HFF-Myc (cell line): ENCODE data around the gene PIEZO2.

Experiments
- DNase-seq: peaks from one replicate; pipeline ENCODE4 v3.0.0-alpha.2; 2011; ENCODE audit warnings: low read depth; ENCODE audit errors: extremely low read depth
- H3K4me3 ChIP-seq: replicated peaks from 2 replicates; pipeline ENCODE4 v1.5.1; 2011; ENCODE audit warnings: low read depth, mild to moderate bottlenecking, control low read depth, low read length
- CTCF ChIP-seq: IDR thresholded peaks from 2 replicates; pipeline ENCODE4 v1.5.1; 2012; ENCODE audit warnings: mild to moderate bottlenecking, low read depth, low read length, control low read depth; ENCODE audit errors: missing control alignments

The PIEZO2 gene

GRCh38 chr18:10841203-10841602 lies 308.2 kb downstream of the PIEZO2 start:
- DNase-seq: no peak
- no peak overlapping the region for H3K4me3 ChIP-seq
- TF ChIP-seq CTCF: no peak

GRCh38 chr18:10840743-10841142 lies 308.6 kb downstream of the PIEZO2 start:
- DNase-seq: no peak
- no peak overlapping the region for H3K4me3 ChIP-seq
- TF ChIP-seq CTCF: no peak

- DNase-seq: no peak
- no peak for TF ChIP-seq CTCF
- H3K4me3 ChIP-seq: no peak overlapping the region
Observed at GRCh38 chr18:10839421-10839820, 309.9 kb downstream of the PIEZO2 start.

DNA sequence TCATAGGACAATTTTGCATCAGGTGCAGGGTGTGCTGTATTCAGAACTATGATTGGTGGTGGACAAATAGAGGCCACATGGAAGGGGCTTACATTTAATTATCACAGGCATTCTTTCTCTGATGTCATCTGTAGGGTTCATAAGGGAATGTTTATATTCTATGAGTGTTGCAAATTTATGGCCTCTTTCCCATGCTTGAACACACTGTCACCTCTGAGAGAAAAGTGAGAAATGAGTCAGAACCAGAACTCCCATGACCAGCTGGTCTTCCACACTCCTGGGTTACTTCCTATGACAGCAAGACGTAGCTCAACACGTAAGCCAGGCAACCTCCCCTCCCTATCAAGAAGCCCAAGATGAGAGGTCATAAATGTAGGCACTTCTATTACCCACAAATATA lies 310.8 kb downstream of the PIEZO2 start:
- no peak for TF ChIP-seq CTCF
- no peak for DNase-seq
- H3K4me3 ChIP-seq: no peak overlapping the region

- no peak for TF ChIP-seq CTCF
- H3K4me3 ChIP-seq: no peak overlapping the region
- no peak for DNase-seq
Observed at GRCh38 chr18:10834128-10834815, 315.1 kb downstream of the PIEZO2 start.

DNA sequence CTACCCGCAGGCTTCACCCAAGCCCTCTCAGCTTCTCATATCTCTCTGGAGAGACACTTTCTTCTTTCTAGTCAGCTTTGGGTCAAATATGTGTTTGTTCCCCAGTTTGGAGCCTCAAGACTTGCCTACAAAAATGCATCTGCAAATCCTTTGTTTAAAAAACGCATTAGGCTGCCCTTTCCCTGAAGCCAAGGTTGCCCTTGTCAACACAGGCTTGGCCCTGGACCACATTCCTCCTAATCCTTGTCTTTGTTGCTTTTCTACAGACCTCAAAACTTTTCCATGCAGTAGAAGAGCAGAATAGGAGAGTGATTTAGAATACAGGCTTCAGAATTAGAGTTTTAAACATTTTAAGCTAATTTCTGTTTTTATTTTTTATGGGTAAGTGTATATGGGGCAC lies 315.7 kb downstream of the PIEZO2 start:
- DNase-seq: no peak
- no peak for TF ChIP-seq CTCF
- no peak overlapping the region for H3K4me3 ChIP-seq

DNA sequence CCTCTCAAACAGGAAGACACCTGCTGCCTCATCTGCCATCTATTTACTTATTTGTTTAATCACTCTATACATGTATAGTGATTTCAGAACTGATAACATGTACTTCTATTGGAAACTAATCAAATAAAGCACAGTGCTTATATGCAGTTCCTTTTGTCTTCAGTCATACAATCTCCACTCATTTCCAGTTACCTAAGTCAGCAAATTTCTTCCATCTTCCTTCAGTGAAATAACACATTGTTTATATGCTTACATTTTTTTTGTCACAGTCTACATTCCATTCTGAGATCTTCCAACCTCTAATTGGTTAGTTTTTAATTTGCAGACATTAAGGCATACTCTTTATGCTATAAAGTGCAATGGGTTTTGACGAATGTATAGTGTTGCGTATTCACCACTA lies 323.0 kb downstream of the PIEZO2 start:
- no peak overlapping the region for H3K4me3 ChIP-seq
- no peak for DNase-seq
- TF ChIP-seq CTCF: no peak
